Stimulated activated CD8-positive, alpha-beta memory T cell treated with anti-CD3 and anti-CD28 coated beads, Interleukin-7, amount 100 ng/mL, for 1 hour (primary cell): ENCODE data around the gene ATP11A.
"Not testable (repeated sequence)": the region's sequence is repeated elsewhere in the genome, so short reads cannot be mapped to it uniquely, and the experiment has no call there.

ENCODE experiments used
- DNase-seq, 2 donors: peaks; one replicate each; pipeline ENCODE4 v3.0.0-alpha.2; 2020; ENCODE audit warnings: low read depth in 2 of 2

The ATP11A gene

GRCh38 chr13:112776971-112777370 is 87.1 kb downstream of the ATP11A start:
- no peak for DNase-seq

- no peak for DNase-seq
Observed at GRCh38 chr13:112777637-112778406, 88.0 kb downstream of the ATP11A start.

DNA sequence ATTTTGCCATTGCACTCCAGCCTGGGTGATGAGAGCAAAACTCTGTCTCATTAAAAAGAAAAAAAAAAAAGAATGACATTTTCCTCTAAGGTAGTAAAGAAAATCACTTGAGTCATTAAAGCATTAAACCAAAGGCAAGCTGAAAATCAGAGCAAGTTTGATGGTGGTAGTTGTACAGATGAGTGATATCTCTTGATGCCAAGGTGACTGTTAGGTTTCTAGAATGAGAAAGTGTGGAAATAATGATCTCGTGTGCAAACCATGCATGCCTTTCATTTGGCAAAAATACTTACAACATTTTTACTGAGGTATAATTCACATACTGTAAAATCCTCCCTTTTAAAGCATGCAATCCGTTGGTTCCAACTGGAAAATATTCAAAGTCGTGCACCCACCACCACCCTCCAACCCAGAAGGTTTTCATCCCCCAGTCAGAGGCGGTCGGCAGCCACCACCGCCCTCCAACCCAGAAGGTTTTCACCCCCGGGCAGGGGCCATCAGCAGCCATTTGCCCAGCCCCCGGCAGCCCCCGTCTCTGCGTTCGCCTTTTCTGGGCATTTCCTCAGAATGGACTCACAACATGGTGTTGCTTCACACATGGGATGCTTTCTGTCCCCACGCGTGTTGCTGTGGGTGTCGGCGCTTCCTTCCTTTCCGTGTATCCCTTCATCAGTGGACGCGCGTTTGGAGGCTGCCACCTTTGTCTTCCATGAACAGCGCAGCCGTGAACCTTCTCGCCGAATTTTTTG is 90.2 kb downstream of the ATP11A start:
- DNase-seq, result no peak

DNA sequence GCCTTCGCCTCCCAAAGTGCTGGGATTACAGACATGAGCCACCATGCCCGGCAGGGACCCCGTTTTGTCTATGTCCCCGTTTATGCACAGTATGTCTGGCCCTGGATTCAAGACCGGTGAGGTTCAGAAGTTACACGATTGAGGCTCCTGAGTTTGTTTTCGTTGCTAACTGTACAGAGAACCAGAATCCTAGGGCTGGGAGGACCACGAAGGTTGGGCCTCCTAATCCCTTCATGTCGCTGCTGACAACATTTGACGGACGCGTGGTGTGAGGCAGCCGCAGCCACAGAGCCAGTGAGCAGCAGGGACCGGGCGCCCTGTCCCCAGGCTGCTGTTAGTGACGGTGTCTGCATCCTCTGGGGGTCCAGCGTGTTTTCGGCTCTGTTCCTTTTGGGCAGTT is 91.4 kb downstream of the ATP11A start:
- DNase-seq, result no peak

DNA sequence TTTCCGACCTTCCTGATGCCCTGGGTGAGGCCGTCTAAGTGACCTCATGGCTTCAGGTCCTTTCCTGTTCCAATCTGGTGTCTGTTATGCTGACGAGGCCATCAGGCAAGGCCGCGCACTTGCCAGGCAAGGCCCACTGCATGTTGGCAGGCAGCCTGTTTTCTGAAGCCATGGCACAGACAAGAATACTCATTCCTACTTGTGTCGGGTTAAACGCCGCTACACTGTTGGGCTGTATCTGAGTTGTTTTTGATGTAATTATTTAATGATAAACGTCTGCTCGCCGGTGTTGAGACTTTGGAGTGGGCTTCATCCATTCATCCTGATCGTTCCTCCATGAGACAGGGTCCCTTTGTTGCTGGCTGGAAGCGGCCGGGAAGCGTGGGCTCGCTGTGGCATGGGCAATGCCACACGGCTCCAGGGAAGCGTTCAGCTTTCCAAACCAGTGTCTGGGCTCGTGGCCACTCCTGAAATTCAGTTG is 92.1 kb downstream of the ATP11A start:
- DNase-seq, result no peak

- DNase-seq, result no peak
Observed at GRCh38 chr13:112782429-112783010, 92.7 kb downstream of the ATP11A start.

GRCh38 chr13:112783135-112783977 is 93.5 kb downstream of the ATP11A start:
- DNase-seq, result no peak

- no peak for DNase-seq
Observed at GRCh38 chr13:112783978-112784371, 94.1 kb downstream of the ATP11A start.

GRCh38 chr13:112784811-112785482 is 95.1 kb downstream of the ATP11A start:
- no peak for DNase-seq

GRCh38 chr13:112785483-112785856 is 95.6 kb downstream of the ATP11A start:
- no peak for DNase-seq

- DNase-seq, result not testable (repeated sequence)
Observed at GRCh38 chr13:112786810-112787209, 97.0 kb downstream of the ATP11A start.

DNA sequence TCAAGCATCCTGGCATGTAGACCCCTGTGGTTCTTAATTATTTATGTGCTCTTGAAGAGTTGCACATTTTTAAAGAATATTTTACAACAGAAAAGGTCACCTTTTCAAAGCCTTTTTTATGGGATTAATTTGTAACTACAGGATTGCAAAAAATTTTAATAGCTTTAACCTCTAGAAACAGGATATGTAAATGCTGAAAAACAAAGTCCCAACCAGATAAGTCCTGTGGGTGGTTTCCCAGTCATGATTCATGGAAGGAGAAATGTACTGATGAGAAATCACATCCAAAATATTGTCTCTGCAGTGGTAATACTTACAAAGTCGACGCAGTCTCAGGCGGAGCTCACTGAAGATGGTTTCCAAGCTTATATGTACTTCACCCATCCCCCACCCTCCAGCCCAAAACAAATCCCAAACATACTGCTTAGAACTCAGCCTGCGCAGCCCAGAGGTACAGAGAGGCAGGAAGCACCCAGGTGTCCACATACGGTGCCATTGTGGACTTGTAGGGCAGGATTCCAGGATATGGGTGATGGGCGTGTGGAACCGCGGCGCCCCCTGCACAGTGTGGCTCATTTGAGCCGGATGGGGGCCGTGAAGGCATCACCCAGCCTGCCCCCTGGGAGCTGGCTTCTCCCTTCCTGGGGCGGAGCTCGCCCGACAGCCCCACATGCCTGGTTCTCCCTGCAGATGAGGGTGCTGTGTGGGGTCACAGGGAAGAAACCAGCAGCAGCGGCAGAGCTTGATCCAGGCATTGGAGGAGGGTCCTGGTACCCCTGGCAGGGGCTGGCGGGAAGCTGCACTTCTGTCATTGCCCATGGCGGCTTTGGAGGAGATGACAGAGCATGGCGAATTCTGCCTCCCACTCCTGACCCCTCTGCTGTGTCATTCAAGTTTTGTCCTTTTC is 101.2 kb downstream of the ATP11A start:
- DNase-seq, result no peak

DNA sequence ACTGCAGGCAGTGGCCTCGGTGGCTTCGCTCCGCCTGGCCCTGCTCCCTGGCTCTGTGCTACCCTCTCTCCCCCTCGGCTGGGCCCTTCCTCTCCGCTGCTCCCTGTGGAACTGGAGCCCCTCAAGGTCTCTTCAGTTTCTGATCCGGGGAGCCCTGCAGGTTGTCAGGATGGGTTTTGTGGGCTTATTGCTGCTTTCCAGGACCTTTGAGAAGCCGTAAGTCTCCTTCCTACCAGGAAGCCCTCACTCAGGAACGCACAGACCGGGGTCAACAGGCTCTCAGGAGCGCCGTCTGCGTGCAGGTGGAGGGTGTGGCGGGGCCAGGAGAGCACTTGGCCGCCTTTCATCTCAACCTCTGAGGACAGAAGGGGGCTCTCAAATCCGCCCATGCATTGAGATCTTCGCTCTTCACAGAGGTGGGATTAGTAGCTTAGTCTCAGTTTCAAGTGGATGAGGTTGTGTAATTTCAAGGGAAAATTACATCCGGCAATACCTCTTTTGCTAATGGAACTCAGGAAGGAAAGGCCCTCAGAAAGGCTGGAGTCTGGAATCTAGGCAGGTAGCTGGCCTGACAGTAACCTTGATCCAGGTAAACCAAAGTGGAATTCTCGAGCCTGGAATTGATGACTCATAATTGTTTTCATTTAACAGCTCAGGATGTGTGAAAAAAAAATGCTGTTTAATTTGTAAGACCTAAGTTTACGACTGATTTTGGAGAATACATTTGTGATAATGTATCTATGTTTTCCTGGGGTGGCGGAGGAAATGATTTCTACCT is 102.0 kb downstream of the ATP11A start:
- DNase-seq, result no peak

- no peak for DNase-seq
Observed at GRCh38 chr13:112792511-112792910, 102.7 kb downstream of the ATP11A start.

- no peak for DNase-seq
Observed at GRCh38 chr13:112793545-112794445, 104.0 kb downstream of the ATP11A start.

DNA sequence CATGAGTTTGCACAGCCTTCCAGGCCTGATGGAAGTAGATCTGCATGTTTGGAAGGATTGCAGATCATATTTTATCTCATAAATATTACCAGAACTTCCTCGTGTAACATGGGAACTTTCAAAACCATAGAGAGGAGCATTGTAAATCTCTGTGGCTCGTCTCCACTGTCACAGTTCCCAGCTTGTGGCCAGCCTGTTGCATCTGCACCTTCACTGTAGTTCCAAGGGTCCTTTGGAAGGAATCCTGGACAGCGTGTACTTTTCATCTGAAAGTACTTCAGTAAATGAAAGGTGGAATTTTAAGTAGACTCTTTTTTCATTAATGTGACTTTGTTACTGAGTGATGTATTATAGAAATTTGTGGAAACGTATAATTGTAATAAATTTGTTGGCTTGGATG is 105.4 kb downstream of the ATP11A start:
- DNase-seq, result no peak

GRCh38 chr13:112796190-112796915 is 106.5 kb downstream of the ATP11A start:
- no peak for DNase-seq

DNA sequence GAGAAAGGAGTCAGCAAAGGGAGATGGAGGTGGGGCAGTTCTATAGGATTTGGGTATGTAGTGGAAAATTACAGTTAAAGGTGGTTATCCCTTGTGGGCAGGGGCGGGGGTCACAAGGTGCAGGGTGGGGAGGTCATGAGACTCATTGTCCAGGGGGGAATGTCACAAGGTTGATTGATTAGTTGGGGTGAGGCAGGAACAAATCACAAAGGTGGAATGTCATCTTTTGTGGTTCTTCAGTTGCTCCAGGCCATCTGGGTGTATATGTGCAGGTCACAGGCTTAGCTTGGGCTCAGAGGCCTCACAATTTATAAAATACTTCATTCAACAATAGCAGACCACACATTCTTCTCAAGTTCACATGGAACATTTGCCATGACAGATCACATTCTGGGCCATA is 109.6 kb downstream of the ATP11A start:
- no peak for DNase-seq
